ENCODE measurements around the gene ACSL6.

ACSL6 gene

GRCh38 chr5:131991593-131992324 is 19.7 kb downstream of the ACSL6 start:
- no peak overlapping the region for H3K27ac Mint-ChIP-seq
- no peaks in the 10 kb centered on the region for H3K27me3 Mint-ChIP-seq
- no peaks in the 10 kb centered on the region for H3K9me3 Mint-ChIP-seq (ENCODE audit: low read depth)
- no peak overlapping the region for H3K4me3 Mint-ChIP-seq
- no peaks in the 10 kb centered on the region for H3K36me3 Mint-ChIP-seq
- H3K4me1 Mint-ChIP-seq (ENCODE audit: low read depth): peaks cover 4% of the 10 kb centered on the region

- Mint-ChIP-seq H3K27ac (no peak overlapping the region), H3K4me3 (no peak overlapping the region), H3K9me3 (ENCODE audit: low read depth) (no peaks in the 10 kb centered on the region), H3K36me3 (no peaks in the 10 kb centered on the region), H3K27me3 (no peaks in the 10 kb centered on the region), H3K4me1 (ENCODE audit: low read depth) (no peaks in the 10 kb centered on the region)
Measured at GRCh38 chr5:131990716-131991115, 20.7 kb downstream of the ACSL6 start.

- Mint-ChIP-seq H3K27ac (no peak overlapping the region), H3K4me1 (ENCODE audit: low read depth) (no peaks in the 10 kb centered on the region), H3K4me3 (no peak overlapping the region), H3K36me3 (no peaks in the 10 kb centered on the region), H3K9me3 (ENCODE audit: low read depth) (no peaks in the 10 kb centered on the region), H3K27me3 (no peaks in the 10 kb centered on the region)
Measured at GRCh38 chr5:131988601-131989000, 22.9 kb downstream of the ACSL6 start.

- Mint-ChIP-seq H3K27me3 (no peaks in the 10 kb centered on the region), H3K9me3 (ENCODE audit: low read depth) (no peaks in the 10 kb centered on the region), H3K27ac (no peak overlapping the region), H3K36me3 (no peaks in the 10 kb centered on the region), H3K4me1 (ENCODE audit: low read depth) (peaks cover 4% of the 10 kb centered on the region), H3K4me3 (no peak overlapping the region)
Measured at GRCh38 chr5:131987251-131987650, 24.2 kb downstream of the ACSL6 start.

GRCh38 chr5:131986161-131986912 is 25.1 kb downstream of the ACSL6 start:
- no peak overlapping the region for H3K27ac Mint-ChIP-seq
- H3K4me1 Mint-ChIP-seq (ENCODE audit: low read depth): peaks cover 4% of the 10 kb centered on the region
- H3K4me3 Mint-ChIP-seq: no peak overlapping the region
- no peaks in the 10 kb centered on the region for H3K9me3 Mint-ChIP-seq (ENCODE audit: low read depth)
- no peaks in the 10 kb centered on the region for H3K27me3 Mint-ChIP-seq
- H3K36me3 Mint-ChIP-seq: no peaks in the 10 kb centered on the region

GRCh38 chr5:131984956-131985665 is 26.3 kb downstream of the ACSL6 start:
- Mint-ChIP-seq H3K4me1 (ENCODE audit: low read depth) (peaks cover 4% of the 10 kb centered on the region), H3K9me3 (ENCODE audit: low read depth) (no peaks in the 10 kb centered on the region), H3K27me3 (no peaks in the 10 kb centered on the region), H3K4me3 (no peak overlapping the region), H3K36me3 (no peaks in the 10 kb centered on the region), H3K27ac (no peak overlapping the region)

GRCh38 chr5:131983244-131983771 is 28.1 kb downstream of the ACSL6 start:
- H3K4me3 Mint-ChIP-seq: no peak overlapping the region
- H3K27me3 Mint-ChIP-seq: no peaks in the 10 kb centered on the region
- no peaks in the 10 kb centered on the region for H3K9me3 Mint-ChIP-seq (ENCODE audit: low read depth)
- H3K4me1 Mint-ChIP-seq (ENCODE audit: low read depth): peaks cover 4% of the 10 kb centered on the region
- H3K36me3 Mint-ChIP-seq: no peaks in the 10 kb centered on the region
- H3K27ac Mint-ChIP-seq: no peak overlapping the region

- H3K4me1 Mint-ChIP-seq (ENCODE audit: low read depth): peaks cover 21% of the 10 kb centered on the region
- no peak overlapping the region for H3K27ac Mint-ChIP-seq
- no peaks in the 10 kb centered on the region for H3K36me3 Mint-ChIP-seq
- H3K4me3 Mint-ChIP-seq: no peak overlapping the region
- H3K27me3 Mint-ChIP-seq: no peaks in the 10 kb centered on the region
- no peaks in the 10 kb centered on the region for H3K9me3 Mint-ChIP-seq (ENCODE audit: low read depth)
Measured at GRCh38 chr5:131981516-131981915, 29.9 kb downstream of the ACSL6 start.

GRCh38 chr5:131980696-131981095 is 30.8 kb downstream of the ACSL6 start:
- peaks cover 29% of the 10 kb centered on the region for H3K4me1 Mint-ChIP-seq (ENCODE audit: low read depth)

GRCh38 chr5:131979816-131980215 is 31.6 kb downstream of the ACSL6 start:
- no peaks in the 10 kb centered on the region for H3K9me3 Mint-ChIP-seq (ENCODE audit: low read depth)
- no peak overlapping the region for H3K27ac Mint-ChIP-seq
- H3K4me1 Mint-ChIP-seq (ENCODE audit: low read depth): peaks cover 38% of the 10 kb centered on the region
- no peaks in the 10 kb centered on the region for H3K36me3 Mint-ChIP-seq
- H3K27me3 Mint-ChIP-seq: no peaks in the 10 kb centered on the region
- H3K4me3 Mint-ChIP-seq: no peak overlapping the region

More at GRCh38 chr5:131980696-131981095, 30.8 kb downstream of the ACSL6 start:
- no peaks in the 10 kb centered on the region for H3K27me3 Mint-ChIP-seq
- H3K4me3 Mint-ChIP-seq: no peak overlapping the region
- no peaks in the 10 kb centered on the region for H3K36me3 Mint-ChIP-seq
- H3K27ac Mint-ChIP-seq: no peak overlapping the region
- no peaks in the 10 kb centered on the region for H3K9me3 Mint-ChIP-seq (ENCODE audit: low read depth)

- peak overlapping the region; percentile 58 for H3K27ac Mint-ChIP-seq
- peaks cover 3% of the 10 kb centered on the region for H3K36me3 Mint-ChIP-seq
- H3K4me3 Mint-ChIP-seq: no peak overlapping the region
- no peaks in the 10 kb centered on the region for H3K9me3 Mint-ChIP-seq (ENCODE audit: low read depth)
- peaks cover 59% of the 10 kb centered on the region for H3K4me1 Mint-ChIP-seq (ENCODE audit: low read depth)
- H3K27me3 Mint-ChIP-seq: no peaks in the 10 kb centered on the region
Measured at GRCh38 chr5:131977212-131977604, 34.2 kb downstream of the ACSL6 start.

GRCh38 chr5:131976414-131977211 is 34.8 kb downstream of the ACSL6 start:
- Mint-ChIP-seq H3K4me3 (no peak overlapping the region), H3K9me3 (ENCODE audit: low read depth) (no peaks in the 10 kb centered on the region), H3K36me3 (peaks cover 5% of the 10 kb centered on the region), H3K27ac (peak overlapping the region; percentile 58), H3K4me1 (ENCODE audit: low read depth) (peaks cover 63% of the 10 kb centered on the region), H3K27me3 (no peaks in the 10 kb centered on the region)

GRCh38 chr5:131974956-131975726 is 36.3 kb downstream of the ACSL6 start:
- Mint-ChIP-seq H3K27me3 (no peaks in the 10 kb centered on the region), H3K27ac (peak overlapping the region; percentile 82), H3K36me3 (peaks cover 7% of the 10 kb centered on the region), H3K4me3 (peak overlapping the region; percentile 83), H3K4me1 (ENCODE audit: low read depth) (peaks cover 69% of the 10 kb centered on the region), H3K9me3 (ENCODE audit: low read depth) (no peaks in the 10 kb centered on the region)

- H3K36me3 Mint-ChIP-seq: peaks cover 7% of the 10 kb centered on the region
- peak overlapping the region; percentile 83 for H3K4me3 Mint-ChIP-seq
- H3K9me3 Mint-ChIP-seq (ENCODE audit: low read depth): no peaks in the 10 kb centered on the region
- H3K27ac Mint-ChIP-seq: peak overlapping the region; percentile 82
- H3K27me3 Mint-ChIP-seq: no peaks in the 10 kb centered on the region
- H3K4me1 Mint-ChIP-seq (ENCODE audit: low read depth): peaks cover 73% of the 10 kb centered on the region
Measured at GRCh38 chr5:131974622-131974955, 36.9 kb downstream of the ACSL6 start.
